HG03457 (cell line): Measurements from ENCODE around the gene ZDHHC11B.
"Not testable (repeated sequence)": the region's sequence is repeated elsewhere in the genome, so short reads cannot be mapped to it uniquely, and the experiment has no call there.

Source experiments
- ATAC-seq: cut with Tn5 transposase; IDR thresholded peaks from one replicate; pipeline ENCODE4 v1.9.1; 2021; ENCODE audit warnings: moderate number of reproducible peaks; ENCODE audit not compliant: unreplicated experiment

ZDHHC11B gene, protein sequence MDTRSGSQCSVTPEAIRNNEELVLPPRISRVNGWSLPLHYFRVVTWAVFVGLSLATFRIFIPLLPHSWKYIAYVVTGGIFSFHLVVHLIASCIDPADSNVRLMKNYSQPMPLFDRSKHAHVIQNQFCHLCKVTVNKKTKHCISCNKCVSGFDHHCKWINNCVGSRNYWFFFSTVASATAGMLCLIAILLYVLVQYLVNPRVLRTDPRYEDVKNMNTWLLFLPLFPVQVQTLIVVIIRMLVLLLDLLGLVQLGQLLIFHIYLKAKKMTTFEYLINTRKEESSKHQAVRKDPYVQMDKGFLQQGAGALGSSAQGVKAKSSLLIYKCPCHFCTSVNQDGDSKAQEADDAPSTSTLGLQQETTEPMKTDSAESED

DNA sequence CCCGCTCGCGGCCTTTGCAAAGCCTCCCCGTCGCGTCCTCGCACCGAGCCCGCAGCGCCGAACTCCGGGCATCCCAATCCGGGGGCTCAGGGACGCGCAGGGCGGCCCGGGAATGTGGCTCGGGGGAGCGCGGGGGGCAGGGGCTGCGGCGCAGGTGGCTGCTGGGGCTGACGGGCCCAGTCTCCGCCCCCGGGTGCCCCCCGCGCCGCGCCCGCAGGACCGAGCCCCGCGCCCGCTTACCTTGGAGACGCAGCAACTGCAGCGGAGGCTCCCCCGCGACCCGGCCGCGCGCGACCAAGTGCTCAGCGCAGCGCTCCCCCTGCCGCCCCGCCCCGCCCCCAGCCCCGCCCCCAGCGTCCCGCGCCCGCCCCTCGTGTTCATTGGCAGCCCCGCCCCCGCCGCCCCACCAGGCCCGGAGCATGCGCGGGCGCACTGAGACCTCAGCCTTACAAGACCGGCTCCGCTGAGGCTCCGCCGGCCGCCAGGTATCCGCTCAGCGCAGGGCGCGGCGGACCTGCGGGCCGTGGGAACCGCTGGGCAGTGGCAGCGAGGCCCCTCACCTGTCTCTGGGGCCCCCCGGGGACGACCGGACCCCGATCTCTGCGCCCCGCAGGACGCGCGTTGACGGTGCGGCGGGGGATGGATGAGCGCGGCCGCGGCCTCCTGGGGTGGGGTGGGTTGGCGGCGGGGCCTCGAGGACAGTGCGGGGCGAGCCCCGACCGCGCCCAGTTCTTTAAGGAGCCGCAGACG lies at the start of gene ZDHHC11B:
Gene ZDHHC11B (minus strand): TSS at position 302 of the 750 bp plus-strand sequence. CDS start 17,810 bp downstream, outside the sequence.
- peak; percentile 53 for ATAC-seq

DNA sequence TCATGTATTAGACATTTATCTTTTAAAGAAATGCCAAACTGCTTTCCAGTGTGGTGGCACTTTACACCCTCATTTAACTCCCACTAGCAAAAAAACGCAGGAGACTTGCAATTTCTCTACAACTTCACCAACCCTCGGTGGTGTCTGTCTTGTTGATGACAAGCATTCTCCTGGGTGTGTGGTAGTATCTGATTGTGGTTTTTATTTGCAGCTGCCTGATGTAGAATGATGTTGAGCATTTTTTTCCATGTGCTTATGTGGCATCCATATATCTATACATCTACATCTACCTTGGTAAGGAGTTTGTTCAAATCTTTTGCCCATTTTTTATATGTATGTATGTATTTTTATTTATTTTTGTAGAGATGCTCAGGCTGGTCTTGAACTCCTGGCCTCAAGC lies 49.5 kb upstream of the ZDHHC11B start:
- ATAC-seq = not testable (repeated sequence)

DNA sequence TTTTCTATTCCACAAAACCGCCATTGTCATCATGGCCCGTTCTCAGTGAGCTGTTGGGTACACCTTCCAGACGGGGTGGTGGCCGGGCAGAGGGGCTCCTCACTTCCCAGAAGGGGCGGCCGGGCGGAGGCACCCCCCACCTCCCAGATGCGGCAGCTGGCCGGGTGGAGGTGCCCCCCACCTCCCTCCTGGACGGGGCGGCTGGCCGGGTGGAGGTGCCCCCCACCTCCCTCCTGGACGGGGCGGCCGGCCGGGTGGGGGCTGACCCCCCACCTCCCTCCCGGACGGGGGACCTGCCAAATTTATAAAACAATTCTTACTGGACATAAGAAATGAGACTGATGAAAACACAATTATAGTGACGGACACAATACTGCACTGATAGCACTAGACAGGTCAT lies 43.7 kb upstream of the ZDHHC11B start:
- ATAC-seq = not testable (repeated sequence)

- not testable (repeated sequence) for ATAC-seq
Measured at GRCh38 chr5:825544-825943, 41.0 kb upstream of the ZDHHC11B start.

- no peak for ATAC-seq
Measured at GRCh38 chr5:821504-821903, 37.0 kb upstream of the ZDHHC11B start.

GRCh38 chr5:820245-820644 lies 35.7 kb upstream of the ZDHHC11B start:
- ATAC-seq = no peak

DNA sequence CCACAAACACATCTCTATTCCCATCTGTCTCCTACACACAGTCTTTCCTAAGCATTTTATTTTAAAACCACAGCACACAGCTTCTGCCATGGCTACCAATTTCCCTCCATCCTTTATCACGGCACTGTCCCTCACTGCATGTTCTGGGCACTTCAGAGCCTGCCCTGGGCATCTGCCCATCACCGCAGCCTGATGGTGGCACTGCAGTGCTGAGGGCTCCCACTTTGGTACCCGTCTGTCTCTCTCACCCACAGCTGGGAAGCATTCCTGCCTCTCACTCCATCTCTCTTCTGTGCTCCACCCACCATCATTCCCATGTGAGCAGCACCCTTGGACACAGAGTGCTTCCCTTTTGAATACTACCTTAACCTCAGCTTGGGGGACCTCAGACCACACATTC lies 34.5 kb upstream of the ZDHHC11B start:
- ATAC-seq = no peak

DNA sequence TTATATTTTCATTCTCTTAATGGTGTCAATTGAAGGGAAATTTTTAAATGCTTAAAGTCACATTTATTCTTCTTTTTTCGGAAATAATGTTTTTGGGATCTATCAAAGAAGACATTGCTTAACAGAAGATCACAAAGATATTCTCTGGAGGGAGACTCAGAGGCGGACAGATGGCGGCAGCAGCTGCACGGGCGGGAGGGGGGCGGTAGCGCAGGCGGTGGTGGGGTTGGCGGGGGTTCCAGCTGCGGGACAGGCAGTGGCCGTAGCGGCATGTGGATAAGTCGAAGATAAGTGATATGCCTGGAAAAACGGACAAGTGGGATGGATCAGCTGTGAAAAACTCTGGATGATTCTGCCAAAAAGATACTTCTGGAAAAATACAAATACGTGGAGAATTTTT lies 31.6 kb upstream of the ZDHHC11B start:
- no peak for ATAC-seq

DNA sequence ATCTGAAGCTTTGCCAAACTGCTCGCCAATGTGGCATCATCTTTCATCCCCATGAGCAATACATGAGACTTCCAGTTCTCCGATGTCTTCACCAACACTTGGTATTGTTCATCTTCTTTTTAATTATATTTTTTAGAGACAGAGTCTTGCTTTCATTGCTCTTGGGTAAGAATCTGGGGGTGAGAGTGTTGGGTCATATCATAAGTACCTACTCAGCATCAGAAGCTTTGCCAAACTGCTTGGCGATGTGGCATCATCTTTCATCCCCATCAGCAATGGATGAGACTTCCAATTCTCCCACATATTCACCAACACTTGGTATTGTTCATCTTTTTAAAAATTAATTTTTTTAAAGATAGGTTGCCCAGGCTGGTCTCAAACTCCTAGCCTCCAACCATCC lies 30.9 kb upstream of the ZDHHC11B start:
- no peak for ATAC-seq

DNA sequence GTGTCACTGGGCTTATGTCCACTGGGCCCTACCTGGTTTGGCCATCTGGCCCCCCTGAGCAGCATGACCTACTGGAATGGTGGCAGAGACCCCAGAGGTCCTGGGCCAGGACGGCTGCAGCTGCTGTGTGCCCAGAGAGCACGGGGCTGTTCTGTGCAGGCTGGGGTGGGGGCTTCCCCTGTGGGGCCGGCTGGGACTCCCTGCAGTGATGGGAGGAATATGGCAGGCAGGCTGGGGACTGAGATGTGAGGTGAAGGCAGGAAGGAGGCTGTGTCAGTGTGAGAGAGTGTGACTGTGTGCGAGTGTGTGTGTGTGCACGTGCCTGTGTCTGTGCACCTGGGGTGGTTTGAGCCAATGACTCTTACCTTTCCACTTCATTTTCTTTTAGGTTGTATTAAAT lies 29.0 kb upstream of the ZDHHC11B start:
- ATAC-seq = not testable (repeated sequence)

DNA sequence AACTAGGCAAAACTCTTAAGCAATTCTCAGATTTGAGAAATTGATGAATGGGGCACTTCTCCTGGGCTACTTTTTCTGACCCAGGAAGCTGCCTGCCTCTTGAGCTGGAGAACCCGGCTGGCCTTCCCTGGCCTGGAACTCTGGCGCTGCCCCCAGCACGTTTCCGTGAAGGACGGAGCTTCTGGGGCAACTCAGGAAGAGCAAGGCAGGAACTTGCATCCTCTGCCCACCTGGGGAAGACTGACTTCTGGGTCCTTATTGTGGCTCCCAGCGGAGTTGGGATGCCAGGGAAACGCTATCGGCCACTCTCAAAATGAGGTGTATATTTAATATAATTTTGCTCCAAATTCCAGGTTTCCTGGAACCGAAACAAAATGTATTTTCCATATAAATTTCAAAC lies 26.9 kb upstream of the ZDHHC11B start:
- ATAC-seq = not testable (repeated sequence)

GRCh38 chr5:807719-808514 lies 23.4 kb upstream of the ZDHHC11B start:
- not testable (repeated sequence) for ATAC-seq

DNA sequence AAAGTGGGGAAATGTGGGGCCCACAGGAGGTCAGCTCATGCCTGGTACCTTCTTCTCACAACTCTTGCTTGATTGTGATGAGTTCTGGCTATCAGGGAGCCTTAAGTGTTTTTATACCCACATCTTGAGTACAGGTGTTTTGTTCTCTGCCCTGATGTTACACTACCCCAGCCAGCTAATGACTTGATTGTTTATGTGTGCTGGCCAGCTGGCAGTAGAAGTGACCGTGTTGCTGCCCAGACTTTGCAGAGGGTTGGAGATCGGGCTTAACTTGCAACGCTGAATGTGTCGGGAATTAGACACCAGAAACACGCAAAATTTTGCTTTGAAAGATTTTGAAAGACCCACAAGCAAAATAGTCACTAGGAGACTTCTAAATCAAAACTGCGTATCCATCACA lies 16.9 kb upstream of the ZDHHC11B start:
- ATAC-seq = no peak

DNA sequence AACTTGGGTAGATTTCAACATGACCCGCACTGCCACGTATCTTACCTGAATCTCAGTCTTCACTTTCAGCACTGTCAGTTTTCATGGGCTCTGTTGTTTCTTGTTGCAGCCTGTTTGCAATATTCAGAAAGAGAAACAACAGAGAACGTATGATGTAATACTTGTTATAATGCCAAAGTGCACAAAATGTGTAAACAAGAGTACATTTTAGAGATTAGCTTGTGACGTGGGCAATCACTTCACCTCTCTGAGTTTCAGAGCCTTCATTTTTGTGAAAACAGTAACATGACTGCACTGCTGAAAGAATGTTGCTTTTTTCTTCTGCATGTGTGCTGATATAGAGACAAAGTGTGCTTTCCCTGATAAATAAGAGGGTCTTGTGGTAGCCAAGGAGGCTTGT lies 16.5 kb upstream of the ZDHHC11B start:
- not testable (repeated sequence) for ATAC-seq

- ATAC-seq = not testable (repeated sequence)
Measured at GRCh38 chr5:798505-799138, 14.1 kb upstream of the ZDHHC11B start.

DNA sequence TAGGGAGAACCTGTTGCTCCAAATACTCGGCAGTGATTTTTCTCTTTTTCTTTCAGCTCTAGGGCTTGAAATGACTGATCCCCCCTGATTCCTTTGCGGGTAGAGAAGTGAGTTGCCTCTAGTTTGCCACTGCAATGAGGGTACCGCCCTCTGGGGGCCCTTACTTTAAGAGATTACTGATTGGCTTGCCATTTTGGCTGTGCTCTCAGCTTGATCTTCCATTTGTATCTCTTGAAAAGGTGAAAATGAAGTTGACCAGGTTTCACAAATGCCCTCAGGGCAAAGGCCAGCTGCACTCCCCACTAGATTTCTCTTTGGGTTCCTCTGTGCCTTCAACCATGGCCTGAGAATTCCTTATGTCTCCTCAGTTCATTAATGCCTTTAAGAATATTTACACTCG lies 13.5 kb upstream of the ZDHHC11B start:
- ATAC-seq = not testable (repeated sequence)

GRCh38 chr5:795873-796272 lies 11.3 kb upstream of the ZDHHC11B start:
- not testable (repeated sequence) for ATAC-seq

DNA sequence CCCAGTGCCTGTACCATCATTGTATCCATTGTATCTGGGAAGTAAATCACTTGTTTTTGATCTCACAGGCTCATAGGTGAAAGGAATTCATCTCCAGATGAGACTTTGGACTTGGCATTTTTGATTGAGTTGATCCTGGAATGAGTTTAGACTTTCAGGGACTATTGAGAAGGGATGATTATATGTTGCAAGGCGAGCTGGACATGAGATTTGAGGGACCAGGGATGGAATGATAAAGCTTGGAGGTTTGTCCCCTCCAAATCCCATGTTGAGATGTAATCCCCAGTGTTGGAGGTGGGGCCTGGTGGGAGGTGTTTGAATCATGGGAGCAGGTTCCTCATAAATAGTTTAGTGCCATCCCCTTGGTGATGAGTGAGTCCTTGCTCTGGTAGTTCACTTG lies 10.4 kb upstream of the ZDHHC11B start:
- ATAC-seq = not testable (repeated sequence)

- not testable (repeated sequence) for ATAC-seq
Measured at GRCh38 chr5:788703-789102, 4.2 kb upstream of the ZDHHC11B start.

DNA sequence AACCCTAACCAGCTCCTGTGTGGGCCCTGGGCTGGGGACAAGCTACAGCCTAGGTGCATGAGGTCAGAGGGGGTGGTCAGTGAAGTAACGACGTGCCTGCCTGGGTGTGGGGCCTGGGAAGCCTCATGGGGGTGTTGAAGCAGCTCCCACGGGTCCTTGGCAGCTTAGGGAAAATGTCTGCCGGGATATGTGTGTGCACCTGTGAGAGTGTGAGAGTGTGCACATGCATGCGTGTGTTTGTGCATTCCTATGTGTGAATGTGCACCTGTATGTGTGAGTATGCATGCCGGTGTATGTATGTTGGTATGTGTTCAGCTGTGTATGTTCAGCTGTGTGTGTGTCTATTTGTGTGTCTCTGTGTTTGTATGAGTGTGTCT lies 3.3 kb upstream of the ZDHHC11B start:
- ATAC-seq = not testable (repeated sequence)
